NCI-H1048 (cell line): ENCODE data around the gene CREB5.

ENCODE experiments used
- DNase-seq: peaks from one replicate; lab custom pipeline; 2025; lab: John Stamatoyannopoulos, UW

CREB5 gene

DNA sequence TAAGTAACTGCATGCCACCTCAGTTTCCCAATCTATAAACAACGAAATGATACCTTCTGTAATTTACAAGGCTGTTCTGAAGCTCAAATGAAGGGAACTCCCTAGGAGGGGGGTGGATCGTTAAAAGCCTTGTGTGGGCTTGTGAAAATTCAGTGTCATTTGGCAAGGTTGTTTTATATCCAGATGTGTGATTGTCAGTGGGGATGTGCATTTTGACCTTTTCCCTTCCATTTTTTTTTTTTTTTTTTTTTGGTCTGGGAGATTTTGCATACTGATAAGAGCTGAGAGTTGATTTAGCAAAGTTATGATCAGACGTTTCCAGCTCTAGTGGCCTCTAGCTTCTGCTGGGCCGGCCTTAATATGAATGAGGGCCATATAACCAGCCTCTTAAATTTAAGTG is 22.8 kb downstream of the CREB5 start:
- DNase-seq: no peak

DNA sequence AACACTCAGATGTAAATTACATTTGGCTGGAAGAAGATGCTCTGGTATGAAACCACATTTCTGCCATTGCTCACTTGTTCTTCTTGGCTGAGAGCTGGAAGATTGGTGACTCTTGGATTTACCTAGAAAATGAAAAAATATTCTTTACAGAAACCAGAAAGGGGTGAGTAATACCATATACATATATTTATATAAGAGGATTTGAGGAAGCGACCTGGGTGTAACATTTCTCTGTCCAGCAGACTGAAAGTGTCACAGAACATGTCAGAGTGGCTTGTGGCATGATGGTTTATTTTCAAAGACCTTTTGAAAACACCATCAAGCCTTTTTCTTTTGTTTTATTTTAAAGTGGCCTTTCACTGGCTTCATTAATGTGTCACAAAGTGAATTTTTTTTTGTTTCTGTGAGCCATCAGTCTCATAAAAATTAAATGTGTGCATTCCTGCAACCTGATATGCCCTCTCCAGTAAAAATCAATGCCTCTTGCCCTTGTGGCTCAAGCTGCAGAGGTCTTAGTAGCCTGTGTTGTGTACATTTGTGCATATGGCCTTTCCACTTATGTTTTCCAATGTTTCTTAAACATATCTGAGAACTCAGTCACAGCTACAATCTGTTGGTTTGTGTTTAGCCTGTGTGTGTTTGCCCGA is 23.5 kb downstream of the CREB5 start:
- no peak for DNase-seq

DNA sequence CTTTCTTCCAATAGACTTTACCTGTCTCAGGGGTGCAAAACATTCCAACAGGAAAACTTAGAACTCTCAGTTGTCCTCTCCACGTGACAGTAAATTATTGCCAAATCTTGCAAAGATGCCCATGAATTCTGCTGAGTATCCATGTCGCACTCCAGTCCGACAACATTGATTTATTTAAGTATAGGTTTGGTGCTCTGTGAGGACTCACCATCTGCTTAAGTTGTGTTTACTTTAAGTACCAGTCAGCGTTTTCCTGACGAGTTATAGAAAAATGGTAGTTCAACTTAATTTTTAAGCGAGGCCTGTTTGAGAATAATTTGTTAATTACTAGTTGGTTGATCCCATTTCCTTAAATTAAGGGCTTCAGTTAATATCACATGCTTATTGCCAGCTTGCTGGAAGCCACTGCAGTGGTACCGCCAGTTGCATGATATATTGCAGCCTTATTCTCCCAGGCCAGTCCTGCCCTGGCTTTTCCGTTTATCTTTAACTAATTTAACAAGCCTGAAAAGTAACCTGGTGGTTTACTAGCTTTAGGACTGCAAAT is 27.8 kb downstream of the CREB5 start:
- DNase-seq: no peak

DNA sequence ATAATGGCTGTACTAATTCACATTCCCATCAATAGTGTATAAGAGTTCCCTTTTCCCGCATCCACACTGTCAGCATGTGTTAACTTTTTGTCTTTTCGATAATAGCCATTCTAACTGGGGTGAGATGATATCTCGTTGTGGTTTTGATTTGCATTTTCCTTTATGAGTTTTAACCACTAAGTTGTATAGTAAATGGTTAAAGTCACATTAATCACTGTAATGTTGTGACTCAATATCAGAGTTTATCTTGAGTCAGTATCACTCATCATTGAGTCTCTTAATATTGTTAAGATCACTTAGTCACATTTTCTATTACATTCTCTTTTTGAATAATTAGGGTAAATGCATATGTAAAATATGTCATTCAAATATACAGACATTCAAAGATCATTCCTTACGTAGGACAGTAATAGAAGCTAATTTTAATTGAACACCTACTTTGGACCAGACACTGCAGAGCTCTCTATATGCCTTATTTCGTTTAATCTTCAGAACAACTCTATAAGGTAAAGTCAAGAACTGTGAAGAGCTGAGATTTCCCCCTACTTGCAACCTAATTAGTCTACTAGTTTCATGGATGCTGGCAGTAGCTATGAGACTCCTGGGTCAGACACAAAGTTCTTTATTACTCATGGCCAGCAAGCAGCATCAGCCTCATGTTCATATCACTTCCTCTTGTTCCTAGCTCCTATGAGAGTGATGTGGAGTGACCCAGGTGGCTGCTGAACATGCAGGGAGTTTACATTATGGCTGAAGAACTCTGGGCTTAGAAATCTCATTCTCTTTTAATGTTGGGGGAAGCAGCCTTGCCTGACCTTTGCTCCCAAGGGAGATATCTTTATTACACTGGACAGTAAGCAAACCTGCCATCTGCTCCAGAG is 30.5 kb downstream of the CREB5 start:
- no peak for DNase-seq

DNA sequence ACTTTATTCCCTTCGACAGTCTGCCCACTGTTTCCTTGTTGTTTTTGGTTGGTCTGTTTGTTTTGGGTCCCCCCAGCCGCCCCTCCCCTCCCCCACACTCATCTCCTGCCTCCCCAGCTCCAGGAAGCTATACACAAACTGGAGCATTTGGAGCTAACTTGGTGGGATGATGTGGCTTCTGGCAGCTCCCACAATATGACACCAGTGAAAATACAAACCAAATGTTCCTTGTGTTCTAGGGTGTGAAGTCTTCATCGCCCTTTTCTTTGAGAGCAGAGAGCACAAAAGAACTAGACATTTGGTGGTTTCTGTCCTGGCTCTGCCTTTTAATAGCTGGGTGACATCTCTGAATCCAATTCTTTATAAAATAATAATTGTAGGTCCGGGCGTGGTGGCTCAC is 33.8 kb downstream of the CREB5 start:
- DNase-seq: no peak

DNA sequence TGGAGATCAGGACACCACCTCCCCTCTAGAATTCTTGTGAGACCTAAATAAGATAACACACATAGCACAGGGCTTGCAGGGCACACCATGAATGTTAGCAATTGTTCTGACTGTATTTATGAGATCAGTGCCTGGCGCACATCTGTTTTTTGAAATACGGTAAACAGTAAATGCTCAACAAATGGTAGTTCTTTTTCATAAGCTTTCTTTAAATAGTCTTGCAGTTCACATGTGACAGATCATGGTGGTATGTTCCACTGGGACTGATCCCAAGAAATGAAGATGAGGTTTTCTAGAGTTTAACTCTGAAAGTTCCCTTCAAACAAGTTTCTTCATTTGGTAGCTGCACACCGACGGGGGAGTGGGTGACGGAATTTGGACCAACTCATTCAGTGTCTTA is 34.8 kb downstream of the CREB5 start:
- DNase-seq: no peak

DNA sequence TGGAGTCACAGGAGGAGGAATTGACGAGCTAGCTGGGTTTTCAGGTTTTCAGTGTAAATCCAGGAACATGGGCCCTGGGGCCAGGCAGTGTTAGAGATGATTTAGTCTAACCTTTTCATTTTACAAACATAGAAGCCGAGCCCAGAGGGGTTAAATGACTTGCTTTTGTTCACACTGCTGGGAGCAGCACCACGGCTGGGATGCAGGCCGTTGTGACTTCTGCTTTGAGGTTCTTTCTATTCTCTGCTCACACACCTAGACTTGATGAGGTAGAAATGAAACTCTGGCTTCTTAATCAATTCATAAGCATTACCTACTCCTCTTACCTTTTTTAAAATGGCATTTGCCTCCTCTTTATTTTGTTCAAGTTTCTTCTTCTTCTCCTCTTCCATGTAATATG is 36.4 kb downstream of the CREB5 start:
- DNase-seq: no peak

DNA sequence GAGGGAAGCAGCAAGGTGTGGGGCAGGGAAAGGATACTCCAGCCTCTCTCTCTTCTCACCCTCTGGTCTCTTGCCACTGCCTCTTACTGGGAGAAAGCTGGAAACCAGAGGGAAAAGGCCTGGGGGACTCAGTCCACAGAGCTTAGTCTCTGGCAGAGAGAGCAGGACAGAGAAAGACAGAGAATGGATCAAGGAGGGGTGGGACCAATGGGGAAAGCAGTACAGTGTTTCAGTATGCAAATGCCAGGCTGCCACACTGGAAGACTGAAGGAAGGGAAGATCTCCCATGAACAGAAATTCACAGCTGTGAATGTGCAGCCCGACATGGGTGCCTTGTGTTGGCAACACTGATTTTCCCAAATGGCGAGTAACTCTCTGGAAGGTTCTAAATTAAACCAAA is 40.4 kb downstream of the CREB5 start:
- DNase-seq: no peak

DNA sequence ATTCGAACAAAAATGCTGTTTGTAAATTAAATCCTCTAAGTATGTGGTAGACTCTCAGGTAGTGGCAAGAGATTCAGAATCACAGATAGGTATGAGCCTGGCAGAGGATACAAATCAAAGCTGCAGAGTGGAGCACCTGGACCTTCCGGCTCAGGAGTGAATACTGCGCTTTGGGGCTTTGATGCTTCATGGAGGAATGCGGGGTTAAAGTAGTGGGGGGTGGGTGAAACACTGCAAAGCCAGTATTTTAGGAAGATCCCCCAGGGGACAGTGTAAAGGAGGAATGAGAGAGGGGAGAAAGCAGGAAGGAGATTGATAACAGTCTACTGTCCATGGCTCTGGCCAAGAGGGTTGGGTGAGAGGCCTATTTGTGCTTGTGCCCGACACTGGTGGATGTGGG is 43.2 kb downstream of the CREB5 start:
- no peak for DNase-seq

DNA sequence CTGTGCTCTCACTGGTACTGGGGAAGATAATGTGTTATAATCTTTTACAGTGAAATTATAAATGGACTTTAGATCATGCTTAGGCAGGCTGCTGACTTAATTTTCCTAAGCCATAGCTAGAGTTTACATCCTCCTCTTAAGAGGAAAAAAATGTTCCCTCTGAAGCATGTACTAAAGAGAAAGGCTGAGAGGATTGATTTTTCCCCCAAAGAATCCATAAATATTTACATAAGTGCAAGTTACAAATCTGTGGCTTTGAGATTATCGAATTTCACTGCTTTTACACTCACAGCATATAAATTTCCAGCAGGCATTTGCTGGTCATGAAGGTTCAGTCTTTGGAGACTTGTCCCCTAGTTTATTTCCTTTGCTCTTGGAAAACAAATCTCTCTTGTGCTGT is 43.7 kb downstream of the CREB5 start:
- no peak for DNase-seq

DNA sequence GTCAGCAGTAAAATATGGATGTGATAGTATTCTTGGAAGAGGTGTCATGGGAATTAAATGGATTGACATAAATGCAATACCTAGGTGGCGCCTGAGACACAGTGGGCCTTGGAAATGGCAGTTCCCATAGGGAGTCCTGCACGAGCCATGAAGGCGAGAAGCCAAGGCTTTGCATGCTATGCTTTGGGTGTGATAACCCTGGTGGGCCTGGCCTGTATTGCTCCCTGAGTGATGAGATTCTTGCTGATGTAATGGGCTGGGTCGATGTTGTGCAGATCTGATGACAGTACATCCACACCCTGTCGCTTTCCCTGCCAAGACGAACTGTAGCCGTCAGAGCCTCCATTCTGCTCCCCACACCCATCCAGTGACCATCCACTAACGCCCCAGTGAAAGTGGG is 46.4 kb downstream of the CREB5 start:
- DNase-seq: no peak

DNA sequence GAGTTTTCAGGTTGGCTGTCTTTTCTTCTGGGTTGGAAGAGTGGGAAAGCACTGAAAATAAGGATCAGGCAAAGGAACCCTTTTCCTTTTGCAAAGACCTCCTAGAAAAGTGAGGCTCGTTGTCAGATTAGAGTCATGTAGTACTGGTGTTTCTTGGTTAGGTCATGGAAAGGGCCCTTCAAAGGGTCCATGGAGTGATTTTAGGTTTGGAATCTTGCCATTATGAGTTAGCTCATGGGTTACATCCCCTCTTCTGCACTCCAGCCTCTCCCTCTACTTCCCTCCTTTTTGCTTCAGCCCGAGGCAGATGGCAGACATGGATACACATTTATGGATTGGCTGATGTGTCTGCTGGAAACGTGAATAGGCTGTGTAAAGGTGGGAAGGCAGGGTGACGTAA is 47.0 kb downstream of the CREB5 start:
- no peak for DNase-seq

DNA sequence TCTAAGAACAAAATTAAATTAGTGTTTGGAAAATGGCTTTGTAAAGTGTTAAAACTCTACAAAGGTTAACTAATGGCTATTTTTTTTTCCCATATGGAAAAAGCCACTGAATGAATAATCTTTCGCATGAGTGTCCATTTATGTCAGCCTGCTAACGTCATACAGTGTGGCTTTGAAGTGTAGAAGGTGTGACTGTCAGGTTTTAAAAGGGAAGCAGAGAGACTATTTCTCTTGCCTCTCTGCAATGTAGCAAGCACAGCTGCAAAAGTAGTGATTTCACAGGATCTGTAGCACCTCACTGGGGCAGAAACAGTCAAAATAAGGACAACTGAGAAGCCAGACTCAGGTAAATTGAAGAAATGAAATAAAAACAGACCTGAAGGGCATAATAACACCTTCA is 53.4 kb downstream of the CREB5 start:
- DNase-seq: no peak

DNA sequence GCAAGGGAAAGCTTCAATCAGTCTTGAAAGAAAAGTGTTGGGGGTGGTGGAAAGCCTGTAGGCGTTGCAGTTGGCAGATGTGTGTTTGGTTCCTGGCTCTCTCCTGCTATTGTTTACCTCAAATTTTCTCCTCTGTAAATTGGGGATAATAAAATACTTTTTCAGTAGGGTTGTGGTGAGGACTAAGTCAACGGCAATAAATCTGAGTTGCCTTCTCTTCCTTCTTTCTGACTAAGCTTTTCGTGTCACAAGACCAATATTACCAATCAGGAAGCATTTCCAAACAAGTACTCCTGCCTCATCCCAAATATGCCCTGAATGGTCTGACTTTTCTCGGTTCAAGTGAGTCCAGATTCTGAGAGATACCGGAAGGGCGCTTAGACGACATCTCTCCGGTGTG is 54.0 kb downstream of the CREB5 start:
- DNase-seq: no peak

DNA sequence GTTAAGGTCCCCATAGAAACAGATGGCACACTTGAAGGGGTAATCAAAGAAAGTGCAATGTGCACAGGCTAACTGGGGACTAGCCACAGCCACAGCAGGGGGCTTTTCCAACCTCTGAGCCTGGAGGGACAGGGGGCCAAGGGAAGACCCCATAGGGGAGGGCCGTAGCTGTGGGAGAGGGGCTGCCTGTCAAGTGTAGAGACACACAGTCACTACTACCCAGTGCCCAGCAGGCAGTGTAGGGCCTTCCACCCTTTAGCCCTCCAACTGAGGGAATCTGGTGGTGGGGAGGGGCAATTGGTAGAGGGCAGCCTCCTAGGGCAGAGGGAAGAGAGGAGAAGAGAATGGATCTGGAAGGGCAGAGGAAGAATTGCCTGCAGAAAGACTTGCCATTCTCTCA is 54.6 kb downstream of the CREB5 start:
- no peak for DNase-seq

DNA sequence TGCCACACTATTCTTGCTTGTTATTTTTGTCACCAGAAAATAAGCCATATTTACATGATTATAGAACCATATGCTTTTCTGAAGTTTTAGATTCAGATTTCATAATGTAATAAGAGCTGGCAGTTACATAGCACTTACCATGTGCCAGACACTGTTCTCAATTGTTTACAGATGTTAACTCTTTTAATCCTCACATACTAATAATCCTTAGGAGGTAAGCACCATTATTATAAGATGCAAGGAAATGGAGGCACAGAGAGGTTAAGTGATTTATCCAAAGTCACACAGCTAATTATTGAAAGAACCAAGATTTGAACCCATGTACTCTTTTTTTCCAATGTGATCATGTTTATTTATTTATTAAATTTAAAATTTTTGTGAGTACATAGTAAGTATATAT is 57.2 kb downstream of the CREB5 start:
- no peak for DNase-seq

DNA sequence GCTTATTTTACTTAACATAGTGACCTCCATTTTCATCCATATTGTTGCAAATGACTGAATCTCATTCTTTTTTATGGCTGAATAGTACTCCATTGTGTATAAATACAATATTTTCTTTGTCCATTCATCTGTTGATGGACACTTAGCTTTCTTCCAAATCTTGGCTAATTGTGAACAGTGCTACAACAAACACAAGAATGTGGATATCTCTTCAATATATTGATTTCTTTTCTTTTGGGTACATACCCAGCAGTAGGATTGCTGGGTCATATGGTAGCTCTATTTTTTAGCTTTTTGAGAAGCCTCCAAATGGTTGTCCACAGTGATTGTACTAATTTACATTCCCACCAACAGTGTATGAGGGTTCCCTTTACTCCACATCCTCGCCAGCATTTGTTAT is 58.0 kb downstream of the CREB5 start:
- no peak for DNase-seq

DNA sequence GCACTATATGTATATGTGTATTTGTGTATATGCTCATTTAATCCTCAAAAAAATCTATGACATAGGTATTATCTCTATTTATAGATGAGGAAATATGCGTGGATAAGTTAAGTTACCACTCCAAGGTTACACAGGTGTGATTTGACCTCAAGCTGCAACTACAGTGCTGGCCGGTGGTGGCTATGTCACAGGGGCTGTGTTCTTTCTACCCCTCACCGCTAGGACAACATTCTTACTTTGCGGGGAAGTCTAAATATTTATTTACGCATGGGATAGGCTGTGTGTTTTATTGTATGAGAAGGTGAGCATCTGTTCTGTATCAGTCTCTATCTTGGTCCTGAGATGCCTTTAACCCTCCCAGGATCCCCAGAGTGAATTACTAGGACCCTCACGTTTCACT is 60.0 kb downstream of the CREB5 start:
- DNase-seq: no peak

DNA sequence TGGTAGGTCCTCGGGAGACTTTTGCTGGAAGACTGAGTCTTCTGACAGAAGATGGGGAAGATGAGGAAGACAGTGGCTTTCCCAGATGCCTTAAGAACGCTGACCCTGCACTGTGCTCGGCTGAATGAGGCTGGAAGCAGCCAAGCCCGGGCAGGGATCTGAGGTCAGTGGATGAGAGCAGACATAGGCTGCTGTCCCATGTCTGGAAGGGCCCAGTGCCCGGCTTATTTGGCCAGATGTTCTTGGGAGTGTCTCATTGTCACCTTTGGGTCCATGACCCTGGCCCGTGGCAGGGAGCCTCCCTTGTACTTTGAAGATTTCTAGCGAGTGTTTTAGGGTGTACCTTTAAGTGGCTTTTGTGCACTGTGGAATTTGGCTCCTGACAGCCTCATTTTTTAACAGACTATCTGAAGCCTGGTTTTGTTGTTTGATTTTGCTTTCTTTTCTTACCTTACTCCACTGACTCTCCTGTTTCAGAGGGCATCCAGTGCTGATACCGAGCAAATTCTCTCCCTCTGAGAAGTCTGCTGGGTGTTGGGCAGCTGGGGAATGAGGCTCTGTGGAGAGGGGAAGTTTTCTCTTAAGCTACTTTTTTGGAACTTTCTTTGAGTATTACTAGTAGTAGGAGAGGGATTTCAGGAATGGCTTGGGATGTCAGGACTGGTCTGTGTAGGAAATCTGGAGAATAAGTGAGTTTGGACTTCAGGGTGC is 61.4 kb downstream of the CREB5 start:
- no peak for DNase-seq

DNA sequence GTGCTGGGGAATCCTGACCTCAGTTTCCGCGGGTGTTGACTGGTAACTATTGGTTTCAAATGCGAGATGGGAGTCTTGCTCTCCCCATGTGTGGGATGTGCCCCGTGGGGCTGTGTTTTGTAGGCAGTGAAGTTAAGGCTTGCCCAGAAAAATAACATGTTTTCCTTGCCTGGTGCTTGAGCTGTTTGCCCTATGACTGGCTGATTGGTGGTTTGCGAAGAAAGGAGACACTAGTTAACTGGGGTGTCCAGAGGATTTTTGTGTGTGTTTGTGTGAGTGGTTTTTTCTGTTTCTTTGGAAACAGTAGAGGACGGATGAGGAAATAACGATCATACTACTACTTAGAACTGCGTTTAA is 61.9 kb downstream of the CREB5 start:
- no peak for DNase-seq

DNA sequence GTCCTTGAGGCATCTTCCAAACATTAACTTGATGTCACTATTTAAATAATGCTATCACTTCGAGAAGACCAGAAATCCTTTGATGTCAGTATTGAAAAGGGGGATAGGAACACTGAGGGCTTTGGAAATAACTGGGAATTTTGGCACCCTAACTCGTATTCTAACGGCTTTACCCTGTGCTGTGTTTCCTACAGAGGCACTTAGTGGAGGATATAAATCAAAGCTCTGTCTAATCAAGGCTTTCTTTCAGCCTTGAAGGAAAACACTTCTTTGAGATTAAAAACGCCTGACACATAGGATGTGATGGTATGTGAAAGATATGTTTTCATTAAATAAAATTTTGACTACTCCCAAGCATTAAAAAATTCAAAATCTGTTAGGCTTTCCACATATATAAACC is 62.3 kb downstream of the CREB5 start:
- no peak for DNase-seq

DNA sequence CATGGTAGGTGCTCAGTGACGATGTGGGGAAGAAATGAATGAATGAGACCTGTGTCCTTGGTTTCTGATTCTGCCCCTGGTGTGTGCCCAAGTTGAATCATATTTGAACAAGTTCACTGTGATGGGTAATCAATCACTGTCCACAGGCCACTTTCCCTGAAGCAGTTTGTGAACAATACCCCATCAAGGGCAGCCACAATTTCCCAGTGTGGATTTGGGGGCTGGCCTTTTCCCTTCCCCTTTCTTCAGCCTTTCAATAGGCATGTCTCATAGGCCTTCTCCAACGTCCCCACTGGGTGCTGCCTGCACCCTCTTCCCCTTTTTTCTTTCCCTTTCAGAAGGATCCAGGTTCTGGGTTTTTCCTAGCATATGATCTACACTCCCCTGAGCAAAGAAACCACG is 64.7 kb downstream of the CREB5 start:
- no peak for DNase-seq

DNA sequence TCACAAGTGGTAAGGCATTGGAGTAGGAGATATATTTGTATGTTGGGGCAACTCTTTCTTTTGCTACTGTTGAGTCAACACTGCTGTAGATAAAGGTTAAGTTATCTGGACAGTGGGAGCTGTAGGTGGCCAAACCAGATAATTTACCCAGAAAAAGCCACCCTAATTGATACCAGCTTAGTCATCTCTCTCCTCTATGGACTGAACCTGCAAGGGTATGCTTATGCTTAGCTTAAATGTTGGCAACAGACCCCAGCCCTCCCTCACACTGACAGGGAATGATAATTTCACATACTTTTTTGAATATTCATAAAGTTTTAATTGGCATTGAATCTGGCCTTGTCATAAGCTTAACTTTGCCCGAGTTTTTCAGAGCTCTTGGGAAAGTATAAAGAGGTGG is 66.3 kb downstream of the CREB5 start:
- no peak for DNase-seq
